Measurements from ENCODE around the gene ZNF277.

Gene ZNF277

GRCh38 chr7:112214883-112215282 lies 8.4 kb downstream of the ZNF277 start:
- H3K4me3 ChIP-seq (ENCODE audit: low read depth in 1 of 2, low read length in 2 of 2): no peak overlapping the region
- H3K4me1 ChIP-seq (ENCODE audit: control insufficient read depth in 1 of 2, insufficient read depth in 2 of 2, low read length in 2 of 2): peaks cover 0 to 6% of the 10 kb centered on the region in 2 donors
- no peak overlapping the region for H3K27ac ChIP-seq (ENCODE audit: low read length)
- H3K9me3 ChIP-seq (ENCODE audit: control insufficient read depth in 1 of 2, low read length in 2 of 2): no peaks in the 10 kb centered on the region
- no peaks in the 10 kb centered on the region for H3K27me3 ChIP-seq (ENCODE audit: low read depth, low read length)
- H3K36me3 ChIP-seq (ENCODE audit: control insufficient read depth in 1 of 2, insufficient read depth in 2 of 2, low read length in 2 of 2): no peaks in the 10 kb centered on the region

- no peaks in the 10 kb centered on the region for H3K27me3 ChIP-seq (ENCODE audit: low read depth, low read length)
- H3K36me3 ChIP-seq (ENCODE audit: control insufficient read depth in 1 of 2, insufficient read depth in 2 of 2, low read length in 2 of 2): no peaks in the 10 kb centered on the region
- peaks cover 0 to 6% of the 10 kb centered on the region in 2 donors for H3K4me1 ChIP-seq (ENCODE audit: control insufficient read depth in 1 of 2, insufficient read depth in 2 of 2, low read length in 2 of 2)
- no peak overlapping the region for H3K27ac ChIP-seq (ENCODE audit: low read length)
- H3K4me3 ChIP-seq (ENCODE audit: low read depth in 1 of 2, low read length in 2 of 2): no peak overlapping the region
- H3K9me3 ChIP-seq (ENCODE audit: control insufficient read depth in 1 of 2, low read length in 2 of 2): no peaks in the 10 kb centered on the region
Measured at GRCh38 chr7:112215787-112216186, 9.3 kb downstream of the ZNF277 start.

- no peaks in the 10 kb centered on the region for H3K36me3 ChIP-seq (ENCODE audit: control insufficient read depth in 1 of 2, insufficient read depth in 2 of 2, low read length in 2 of 2)
- H3K27me3 ChIP-seq (ENCODE audit: low read depth, low read length): no peaks in the 10 kb centered on the region
- H3K4me1 ChIP-seq (ENCODE audit: control insufficient read depth in 1 of 2, insufficient read depth in 2 of 2, low read length in 2 of 2): peaks cover 0 to 4% of the 10 kb centered on the region in 2 donors
Measured at GRCh38 chr7:112220877-112221434, 14.5 kb downstream of the ZNF277 start.

GRCh38 chr7:112223310-112223709 lies 16.8 kb downstream of the ZNF277 start:
- no peak overlapping the region for H3K4me3 ChIP-seq (ENCODE audit: low read depth in 1 of 2, low read length in 2 of 2)
- H3K36me3 ChIP-seq (ENCODE audit: control insufficient read depth in 1 of 2, insufficient read depth in 2 of 2, low read length in 2 of 2): no peaks in the 10 kb centered on the region
- no peaks in the 10 kb centered on the region for H3K9me3 ChIP-seq (ENCODE audit: control insufficient read depth in 1 of 2, low read length in 2 of 2)
- H3K4me1 ChIP-seq (ENCODE audit: control insufficient read depth in 1 of 2, insufficient read depth in 2 of 2, low read length in 2 of 2): peaks cover 0 to 4% of the 10 kb centered on the region in 2 donors
- H3K27me3 ChIP-seq (ENCODE audit: low read depth, low read length): no peaks in the 10 kb centered on the region
- no peak overlapping the region for H3K27ac ChIP-seq (ENCODE audit: low read length)

More at GRCh38 chr7:112220877-112221434, 14.5 kb downstream of the ZNF277 start:
- Histone ChIP-seq H3K27ac (ENCODE audit: low read length) (no peak overlapping the region), H3K9me3 (ENCODE audit: control insufficient read depth in 1 of 2, low read length in 2 of 2) (no peaks in the 10 kb centered on the region), H3K4me3 (ENCODE audit: low read depth in 1 of 2, low read length in 2 of 2) (no peak overlapping the region)

GRCh38 chr7:112224186-112224585 lies 17.7 kb downstream of the ZNF277 start:
- H3K27ac ChIP-seq (ENCODE audit: low read length): no peak overlapping the region
- no peak overlapping the region for H3K4me3 ChIP-seq (ENCODE audit: low read depth in 1 of 2, low read length in 2 of 2)
- no peaks in the 10 kb centered on the region for H3K27me3 ChIP-seq (ENCODE audit: low read depth, low read length)

GRCh38 chr7:112225006-112225405 lies 18.5 kb downstream of the ZNF277 start:
- Histone ChIP-seq H3K27ac (ENCODE audit: low read length) (no peak overlapping the region), H3K27me3 (ENCODE audit: low read depth, low read length) (no peaks in the 10 kb centered on the region), H3K9me3 (ENCODE audit: control insufficient read depth in 1 of 2, low read length in 2 of 2) (no peaks in the 10 kb centered on the region)

More at GRCh38 chr7:112224186-112224585, 17.7 kb downstream of the ZNF277 start:
- Histone ChIP-seq H3K36me3 (ENCODE audit: control insufficient read depth in 1 of 2, insufficient read depth in 2 of 2, low read length in 2 of 2) (no peaks in the 10 kb centered on the region), H3K4me1 (ENCODE audit: control insufficient read depth in 1 of 2, insufficient read depth in 2 of 2, low read length in 2 of 2) (peaks cover 0 to 4% of the 10 kb centered on the region in 2 donors), H3K9me3 (ENCODE audit: control insufficient read depth in 1 of 2, low read length in 2 of 2) (no peaks in the 10 kb centered on the region)

GRCh38 chr7:112226701-112227276 lies 20.3 kb downstream of the ZNF277 start:
- Histone ChIP-seq H3K27me3 (ENCODE audit: low read depth, low read length) (no peaks in the 10 kb centered on the region), H3K36me3 (ENCODE audit: control insufficient read depth in 1 of 2, insufficient read depth in 2 of 2, low read length in 2 of 2) (no peaks in the 10 kb centered on the region), H3K27ac (ENCODE audit: low read length) (no peak overlapping the region), H3K4me1 (ENCODE audit: control insufficient read depth in 1 of 2, insufficient read depth in 2 of 2, low read length in 2 of 2) (peaks cover 0 to 4% of the 10 kb centered on the region in 2 donors), H3K9me3 (ENCODE audit: control insufficient read depth in 1 of 2, low read length in 2 of 2) (no peaks in the 10 kb centered on the region), H3K4me3 (ENCODE audit: low read depth in 1 of 2, low read length in 2 of 2) (no peak overlapping the region)

More at GRCh38 chr7:112225006-112225405, 18.5 kb downstream of the ZNF277 start:
- peaks cover 0 to 4% of the 10 kb centered on the region in 2 donors for H3K4me1 ChIP-seq (ENCODE audit: control insufficient read depth in 1 of 2, insufficient read depth in 2 of 2, low read length in 2 of 2)
- H3K36me3 ChIP-seq (ENCODE audit: control insufficient read depth in 1 of 2, insufficient read depth in 2 of 2, low read length in 2 of 2): no peaks in the 10 kb centered on the region
- no peak overlapping the region for H3K4me3 ChIP-seq (ENCODE audit: low read depth in 1 of 2, low read length in 2 of 2)

GRCh38 chr7:112228632-112229031 lies 22.1 kb downstream of the ZNF277 start:
- Histone ChIP-seq H3K27ac (ENCODE audit: low read length) (no peak overlapping the region), H3K27me3 (ENCODE audit: low read depth, low read length) (no peaks in the 10 kb centered on the region), H3K36me3 (ENCODE audit: control insufficient read depth in 1 of 2, insufficient read depth in 2 of 2, low read length in 2 of 2) (no peaks in the 10 kb centered on the region), H3K4me1 (ENCODE audit: control insufficient read depth in 1 of 2, insufficient read depth in 2 of 2, low read length in 2 of 2) (peaks cover 0 to 1% of the 10 kb centered on the region in 2 donors), H3K4me3 (ENCODE audit: low read depth in 1 of 2, low read length in 2 of 2) (no peak overlapping the region), H3K9me3 (ENCODE audit: control insufficient read depth in 1 of 2, low read length in 2 of 2) (no peaks in the 10 kb centered on the region)

- Histone ChIP-seq H3K27ac (ENCODE audit: low read length) (no peak overlapping the region), H3K4me3 (ENCODE audit: low read depth in 1 of 2, low read length in 2 of 2) (no peak overlapping the region), H3K4me1 (ENCODE audit: control insufficient read depth in 1 of 2, insufficient read depth in 2 of 2, low read length in 2 of 2) (no peaks in the 10 kb centered on the region), H3K27me3 (ENCODE audit: low read depth, low read length) (no peaks in the 10 kb centered on the region), H3K9me3 (ENCODE audit: control insufficient read depth in 1 of 2, low read length in 2 of 2) (no peaks in the 10 kb centered on the region), H3K36me3 (ENCODE audit: control insufficient read depth in 1 of 2, insufficient read depth in 2 of 2, low read length in 2 of 2) (no peaks in the 10 kb centered on the region)
Measured at GRCh38 chr7:112232212-112232978, 25.9 kb downstream of the ZNF277 start.

- Histone ChIP-seq H3K4me3 (ENCODE audit: low read depth in 1 of 2, low read length in 2 of 2) (no peak overlapping the region), H3K27ac (ENCODE audit: low read length) (no peak overlapping the region), H3K27me3 (ENCODE audit: low read depth, low read length) (no peaks in the 10 kb centered on the region), H3K36me3 (ENCODE audit: control insufficient read depth in 1 of 2, insufficient read depth in 2 of 2, low read length in 2 of 2) (no peaks in the 10 kb centered on the region), H3K4me1 (ENCODE audit: control insufficient read depth in 1 of 2, insufficient read depth in 2 of 2, low read length in 2 of 2) (no peaks in the 10 kb centered on the region), H3K9me3 (ENCODE audit: control insufficient read depth in 1 of 2, low read length in 2 of 2) (no peaks in the 10 kb centered on the region)
Measured at GRCh38 chr7:112233048-112233697, 26.7 kb downstream of the ZNF277 start.

GRCh38 chr7:112234147-112234546 lies 27.7 kb downstream of the ZNF277 start:
- no peaks in the 10 kb centered on the region for H3K36me3 ChIP-seq (ENCODE audit: control insufficient read depth in 1 of 2, insufficient read depth in 2 of 2, low read length in 2 of 2)
- no peaks in the 10 kb centered on the region for H3K9me3 ChIP-seq (ENCODE audit: control insufficient read depth in 1 of 2, low read length in 2 of 2)
- H3K27me3 ChIP-seq (ENCODE audit: low read depth, low read length): no peaks in the 10 kb centered on the region
- H3K4me1 ChIP-seq (ENCODE audit: control insufficient read depth in 1 of 2, insufficient read depth in 2 of 2, low read length in 2 of 2): no peaks in the 10 kb centered on the region
- H3K4me3 ChIP-seq (ENCODE audit: low read depth in 1 of 2, low read length in 2 of 2): no peak overlapping the region
- H3K27ac ChIP-seq (ENCODE audit: low read length): no peak overlapping the region

Measured in muscle layer of duodenum (tissue), 2 donors.